HEK293 (cell line): Measurements from ENCODE around the gene JPH4.
A peak's percentile ranks its signal among the peaks of the same experiment; 100 is the strongest.

Experiments used
- GLIS1 ChIP-seq: fragments of 450-650 bp; formaldehyde crosslinking; IDR thresholded peaks from 2 replicates; pipeline ENCODE4 v1.5.1; 2016; ENCODE audit warnings: missing biosample characterization, missing genetic modification characterization
- HOXD13 ChIP-seq: sonication (generic); formaldehyde crosslinking; IDR thresholded peaks from 2 replicates; pipeline ENCODE4 v1.8.0; 2022; ENCODE audit warnings: missing genetic modification reagents, borderline replicate concordance
- KLF1 ChIP-seq: fragments of 450-650 bp; formaldehyde crosslinking; IDR thresholded peaks from 2 replicates; pipeline ENCODE4 v1.5.1; 2016; ENCODE audit warnings: missing biosample characterization, missing genetic modification characterization
- KLF7 ChIP-seq: fragments of 450-650 bp; formaldehyde crosslinking; IDR thresholded peaks from 2 replicates; pipeline ENCODE4 v1.5.1; 2016; ENCODE audit warnings: missing biosample characterization, missing genetic modification characterization, borderline replicate concordance
- SCRT1 ChIP-seq: fragments of 450-650 bp; formaldehyde crosslinking; IDR thresholded peaks from 2 replicates; pipeline ENCODE4 v1.5.1; 2016; ENCODE audit warnings: missing biosample characterization, missing genetic modification characterization, borderline replicate concordance
- SP2 ChIP-seq: fragments of 450-650 bp; formaldehyde crosslinking; IDR thresholded peaks from 2 replicates; pipeline ENCODE4 v1.5.1; 2016; ENCODE audit warnings: missing biosample characterization, missing genetic modification characterization
- SP3 ChIP-seq: fragments of 450-650 bp; formaldehyde crosslinking; IDR thresholded peaks from 2 replicates; pipeline ENCODE4 v1.5.1; 2016; ENCODE audit warnings: missing biosample characterization, missing genetic modification characterization
- YY2 ChIP-seq: fragments of 450-650 bp; formaldehyde crosslinking; IDR thresholded peaks from 2 replicates; pipeline ENCODE4 v1.5.1; 2016; ENCODE audit warnings: missing biosample characterization, missing genetic modification characterization
- ZBTB20 ChIP-seq: fragments of 450-650 bp; formaldehyde crosslinking; IDR thresholded peaks from 2 replicates; pipeline ENCODE4 v1.5.1; 2016; ENCODE audit warnings: missing biosample characterization, missing genetic modification characterization
- ZBTB8A ChIP-seq: fragments of 450-650 bp; formaldehyde crosslinking; IDR thresholded peaks from 2 replicates; pipeline ENCODE4 v1.5.1; 2016; ENCODE audit warnings: missing biosample characterization, missing genetic modification characterization
- ZEB2 ChIP-seq: fragments of 450-650 bp; formaldehyde crosslinking; IDR thresholded peaks from 2 replicates; pipeline ENCODE4 v1.5.1; 2016; ENCODE audit warnings: missing biosample characterization, missing genetic modification characterization
- ZFHX2 ChIP-seq: fragments of 450-650 bp; formaldehyde crosslinking; conservative IDR thresholded peaks from 2 replicates; pipeline ENCODE4 v1.5.1; 2016; ENCODE audit warnings: missing biosample characterization, missing genetic modification characterization
- ZIC2 ChIP-seq: fragments of 450-650 bp; formaldehyde crosslinking; IDR thresholded peaks from 2 replicates; pipeline ENCODE4 v1.5.1; 2016; ENCODE audit warnings: missing biosample characterization, missing genetic modification characterization
- ZNF223 ChIP-seq: fragments of 450-650 bp; formaldehyde crosslinking; IDR thresholded peaks from 2 replicates; pipeline ENCODE4 v1.5.1; 2016; ENCODE audit warnings: missing biosample characterization, missing genetic modification characterization
- ZNF24 ChIP-seq: fragments of 450-650 bp; formaldehyde crosslinking; IDR thresholded peaks from 2 replicates; pipeline ENCODE4 v1.5.1; 2016; ENCODE audit warnings: missing biosample characterization, missing genetic modification characterization
- ZNF248 ChIP-seq: fragments of 450-650 bp; formaldehyde crosslinking; IDR thresholded peaks from 2 replicates; pipeline ENCODE4 v1.5.1; 2017; ENCODE audit warnings: missing biosample characterization, missing genetic modification characterization
- ZNF311 ChIP-seq: fragments of 450-650 bp; formaldehyde crosslinking; IDR thresholded peaks from 2 replicates; pipeline ENCODE4 v1.5.1; 2017; ENCODE audit warnings: missing biosample characterization, missing genetic modification characterization, borderline replicate concordance
- ZNF37A ChIP-seq: fragments of 450-650 bp; IDR thresholded peaks from 2 replicates; pipeline ENCODE4 v1.5.1; 2018; ENCODE audit warnings: missing biosample characterization, missing genetic modification characterization
- ZNF555 ChIP-seq: fragments of 450-650 bp; formaldehyde crosslinking; conservative IDR thresholded peaks from 2 replicates; pipeline ENCODE4 v1.5.1; 2017; ENCODE audit warnings: missing biosample characterization, mild to moderate bottlenecking, missing genetic modification characterization, inconsistent platforms
- ZNF561 ChIP-seq: fragments of 450-650 bp; IDR thresholded peaks from 2 replicates; pipeline ENCODE4 v1.5.1; 2018; ENCODE audit warnings: missing biosample characterization, missing genetic modification characterization, borderline replicate concordance
- ZNF610 ChIP-seq: fragments of 450-650 bp; formaldehyde crosslinking; IDR thresholded peaks from 2 replicates; pipeline ENCODE4 v1.5.1; 2016; ENCODE audit warnings: missing biosample characterization, missing genetic modification characterization, borderline replicate concordance
- ZNF621 ChIP-seq: fragments of 450-650 bp; formaldehyde crosslinking; IDR thresholded peaks from 2 replicates; pipeline ENCODE4 v1.5.1; 2017; ENCODE audit warnings: missing biosample characterization, missing genetic modification characterization
- ZNF629 ChIP-seq: fragments of 450-650 bp; formaldehyde crosslinking; IDR thresholded peaks from 2 replicates; pipeline ENCODE4 v1.5.1; 2017; ENCODE audit warnings: missing biosample characterization, missing genetic modification characterization
- ZNF76 ChIP-seq: fragments of 450-650 bp; formaldehyde crosslinking; IDR thresholded peaks from 2 replicates; pipeline ENCODE4; 2016; ENCODE audit warnings: low read depth, missing biosample characterization, missing genetic modification characterization, borderline replicate concordance
- ZNF776 ChIP-seq: fragments of 450-650 bp; formaldehyde crosslinking; IDR thresholded peaks from 2 replicates; pipeline ENCODE4 v1.5.0; 2017; ENCODE audit warnings: missing biosample characterization, missing genetic modification characterization, borderline replicate concordance
- ZNF785 ChIP-seq: fragments of 450-650 bp; formaldehyde crosslinking; IDR thresholded peaks from 2 replicates; pipeline ENCODE4 v1.5.1; 2016; ENCODE audit warnings: missing biosample characterization, missing genetic modification characterization
- ZNF843 ChIP-seq: fragments of 450-650 bp; formaldehyde crosslinking; IDR thresholded peaks from 2 replicates; pipeline ENCODE4 v1.5.1; 2016; ENCODE audit warnings: missing biosample characterization, missing genetic modification characterization
- ZSCAN23 ChIP-seq: fragments of 450-650 bp; formaldehyde crosslinking; IDR thresholded peaks from 2 replicates; pipeline ENCODE4 v1.5.1; 2016; ENCODE audit warnings: missing biosample characterization, missing genetic modification characterization
- ZSCAN30 ChIP-seq: fragments of 450-650 bp; IDR thresholded peaks from 2 replicates; pipeline ENCODE4 v1.5.1; 2018; ENCODE audit warnings: missing biosample characterization, mild to moderate bottlenecking, missing genetic modification characterization, moderate library complexity
- TF ChIP-seq, protein P1 (sequence below): fragments of 450-650 bp; formaldehyde crosslinking; IDR thresholded peaks from 2 replicates; pipeline ENCODE4 v1.5.1; 2016; ENCODE audit warnings: missing biosample characterization, missing genetic modification characterization
- TF ChIP-seq, protein P2 (sequence below): fragments of 450-650 bp; formaldehyde crosslinking; IDR thresholded peaks from 2 replicates; pipeline ENCODE4 v1.5.1; 2016; ENCODE audit warnings: missing biosample characterization, missing genetic modification characterization
- TF ChIP-seq, protein P3 (sequence below): sonication (generic); formaldehyde crosslinking; IDR thresholded peaks from 2 replicates; pipeline ENCODE4 v1.8.1; 2022; ENCODE audit warnings: mild to moderate bottlenecking, moderate library complexity, missing genetic modification reagents
- TF ChIP-seq, protein P4 (sequence below): fragments of 450-650 bp; formaldehyde crosslinking; IDR thresholded peaks from 2 replicates; pipeline ENCODE4 v1.5.1; 2017; ENCODE audit warnings: missing biosample characterization, missing genetic modification characterization

The JPH4 gene

DNA sequence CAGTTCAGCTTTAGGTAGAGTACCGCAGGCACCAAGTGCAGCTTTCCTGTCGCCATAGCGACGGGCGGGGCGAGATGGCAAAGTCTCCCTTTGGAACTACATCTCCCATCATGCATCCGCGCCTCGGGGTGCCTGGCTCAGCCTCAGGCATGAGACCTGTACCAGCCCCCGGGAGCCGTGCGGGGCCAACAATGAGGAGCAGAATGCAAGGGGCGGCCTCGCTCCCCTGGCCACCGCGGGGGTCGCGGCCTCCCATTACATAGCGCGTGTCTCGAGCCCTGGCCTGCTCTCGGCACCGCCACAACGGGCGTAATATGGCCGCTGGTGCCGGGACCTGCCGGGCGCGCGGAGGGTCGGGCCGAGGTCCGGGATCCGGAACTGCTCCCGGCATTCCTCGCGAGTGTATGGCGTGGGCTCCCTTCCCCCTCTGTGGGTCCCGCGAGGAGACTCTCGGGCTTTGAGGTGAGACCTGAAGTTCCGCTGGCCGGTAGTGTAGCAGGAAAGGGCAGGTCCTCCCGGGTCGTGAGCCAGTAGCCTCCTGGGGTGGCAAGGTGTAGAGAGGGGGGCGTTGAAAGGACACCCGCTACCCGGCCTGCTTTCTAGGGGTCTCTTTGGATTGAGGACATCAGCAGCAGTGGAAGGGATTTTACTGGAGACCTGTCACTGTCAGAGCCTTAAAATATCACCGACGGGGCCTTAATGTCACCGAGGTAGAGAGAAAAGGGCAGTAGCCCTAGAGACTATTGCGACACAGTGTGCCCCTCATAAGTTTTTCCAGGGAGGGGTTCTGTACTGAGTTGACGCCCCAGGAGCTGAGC is 22.5 kb downstream of the JPH4 start, which contains the start of gene THTPA (continued):
- TF ChIP-seq, protein P1, sequence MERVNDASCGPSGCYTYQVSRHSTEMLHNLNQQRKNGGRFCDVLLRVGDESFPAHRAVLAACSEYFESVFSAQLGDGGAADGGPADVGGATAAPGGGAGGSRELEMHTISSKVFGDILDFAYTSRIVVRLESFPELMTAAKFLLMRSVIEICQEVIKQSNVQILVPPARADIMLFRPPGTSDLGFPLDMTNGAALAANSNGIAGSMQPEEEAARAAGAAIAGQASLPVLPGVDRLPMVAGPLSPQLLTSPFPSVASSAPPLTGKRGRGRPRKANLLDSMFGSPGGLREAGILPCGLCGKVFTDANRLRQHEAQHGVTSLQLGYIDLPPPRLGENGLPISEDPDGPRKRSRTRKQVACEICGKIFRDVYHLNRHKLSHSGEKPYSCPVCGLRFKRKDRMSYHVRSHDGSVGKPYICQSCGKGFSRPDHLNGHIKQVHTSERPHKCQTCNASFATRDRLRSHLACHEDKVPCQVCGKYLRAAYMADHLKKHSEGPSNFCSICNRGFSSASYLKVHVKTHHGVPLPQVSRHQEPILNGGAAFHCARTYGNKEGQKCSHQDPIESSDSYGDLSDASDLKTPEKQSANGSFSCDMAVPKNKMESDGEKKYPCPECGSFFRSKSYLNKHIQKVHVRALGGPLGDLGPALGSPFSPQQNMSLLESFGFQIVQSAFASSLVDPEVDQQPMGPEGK (tag by site-specific recombination): peak; percentile 82; the same call in 1 of the 2 replicates
- TF ChIP-seq ZNF223 (tag by site-specific recombination): no peak
- no peak for TF ChIP-seq ZNF555 (tag by site-specific recombination)
- TF ChIP-seq ZNF76 (tag by site-specific recombination): peak; percentile 99
- peak; percentile 98 for TF ChIP-seq ZBTB20 (tag by site-specific recombination)
- peak; percentile 94 for TF ChIP-seq ZEB2 (tag by site-specific recombination)
- TF ChIP-seq ZSCAN30 (tag by site-specific recombination): peak; percentile 93
- peak; percentile 79 for TF ChIP-seq SP3
- TF ChIP-seq GLIS1: peak; percentile 63
- TF ChIP-seq ZNF776 (tag by site-specific recombination): no peak
- TF ChIP-seq ZNF311 (tag by site-specific recombination): no peak
- TF ChIP-seq SCRT1: 0 out of 2 replicates have a peak, but pooled peaks have one; percentile 25
- TF ChIP-seq ZFHX2 (tag by site-specific recombination): 0 out of 2 replicates have a peak, but pooled peaks have one; percentile 28
- no peak for TF ChIP-seq ZNF248 (tag by site-specific recombination)
- TF ChIP-seq ZNF629 (tag by site-specific recombination): peak; percentile 62
- TF ChIP-seq HOXD13 (CRISPR knock-in tag): no peak
- TF ChIP-seq ZNF843 (tag by site-specific recombination): 0 out of 2 replicates have a peak, but pooled peaks have one; percentile 38
- TF ChIP-seq YY2 (tag by site-specific recombination): peak; percentile 86
- TF ChIP-seq ZNF561 (tag by site-specific recombination): peak; percentile 65; the same call in 1 of the 2 replicates
- TF ChIP-seq ZNF24 (tag by site-specific recombination): peak; percentile 74; the same call in 1 of the 2 replicates
- TF ChIP-seq KLF1: peak; percentile 40; the same call in 1 of the 2 replicates
- TF ChIP-seq, protein P2, sequence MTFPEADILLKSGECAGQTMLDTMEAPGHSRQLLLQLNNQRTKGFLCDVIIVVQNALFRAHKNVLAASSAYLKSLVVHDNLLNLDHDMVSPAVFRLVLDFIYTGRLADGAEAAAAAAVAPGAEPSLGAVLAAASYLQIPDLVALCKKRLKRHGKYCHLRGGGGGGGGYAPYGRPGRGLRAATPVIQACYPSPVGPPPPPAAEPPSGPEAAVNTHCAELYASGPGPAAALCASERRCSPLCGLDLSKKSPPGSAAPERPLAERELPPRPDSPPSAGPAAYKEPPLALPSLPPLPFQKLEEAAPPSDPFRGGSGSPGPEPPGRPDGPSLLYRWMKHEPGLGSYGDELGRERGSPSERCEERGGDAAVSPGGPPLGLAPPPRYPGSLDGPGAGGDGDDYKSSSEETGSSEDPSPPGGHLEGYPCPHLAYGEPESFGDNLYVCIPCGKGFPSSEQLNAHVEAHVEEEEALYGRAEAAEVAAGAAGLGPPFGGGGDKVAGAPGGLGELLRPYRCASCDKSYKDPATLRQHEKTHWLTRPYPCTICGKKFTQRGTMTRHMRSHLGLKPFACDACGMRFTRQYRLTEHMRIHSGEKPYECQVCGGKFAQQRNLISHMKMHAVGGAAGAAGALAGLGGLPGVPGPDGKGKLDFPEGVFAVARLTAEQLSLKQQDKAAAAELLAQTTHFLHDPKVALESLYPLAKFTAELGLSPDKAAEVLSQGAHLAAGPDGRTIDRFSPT (tag by site-specific recombination): no peak
- TF ChIP-seq, protein P3, sequence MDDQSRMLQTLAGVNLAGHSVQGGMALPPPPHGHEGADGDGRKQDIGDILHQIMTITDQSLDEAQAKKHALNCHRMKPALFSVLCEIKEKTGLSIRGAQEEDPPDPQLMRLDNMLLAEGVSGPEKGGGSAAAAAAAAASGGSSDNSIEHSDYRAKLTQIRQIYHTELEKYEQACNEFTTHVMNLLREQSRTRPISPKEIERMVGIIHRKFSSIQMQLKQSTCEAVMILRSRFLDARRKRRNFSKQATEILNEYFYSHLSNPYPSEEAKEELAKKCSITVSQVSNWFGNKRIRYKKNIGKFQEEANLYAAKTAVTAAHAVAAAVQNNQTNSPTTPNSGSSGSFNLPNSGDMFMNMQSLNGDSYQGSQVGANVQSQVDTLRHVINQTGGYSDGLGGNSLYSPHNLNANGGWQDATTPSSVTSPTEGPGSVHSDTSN: 0 out of 2 replicates have a peak, but pooled peaks have one; percentile 55
- TF ChIP-seq SP2: peak; percentile 61
- TF ChIP-seq, protein P4, sequence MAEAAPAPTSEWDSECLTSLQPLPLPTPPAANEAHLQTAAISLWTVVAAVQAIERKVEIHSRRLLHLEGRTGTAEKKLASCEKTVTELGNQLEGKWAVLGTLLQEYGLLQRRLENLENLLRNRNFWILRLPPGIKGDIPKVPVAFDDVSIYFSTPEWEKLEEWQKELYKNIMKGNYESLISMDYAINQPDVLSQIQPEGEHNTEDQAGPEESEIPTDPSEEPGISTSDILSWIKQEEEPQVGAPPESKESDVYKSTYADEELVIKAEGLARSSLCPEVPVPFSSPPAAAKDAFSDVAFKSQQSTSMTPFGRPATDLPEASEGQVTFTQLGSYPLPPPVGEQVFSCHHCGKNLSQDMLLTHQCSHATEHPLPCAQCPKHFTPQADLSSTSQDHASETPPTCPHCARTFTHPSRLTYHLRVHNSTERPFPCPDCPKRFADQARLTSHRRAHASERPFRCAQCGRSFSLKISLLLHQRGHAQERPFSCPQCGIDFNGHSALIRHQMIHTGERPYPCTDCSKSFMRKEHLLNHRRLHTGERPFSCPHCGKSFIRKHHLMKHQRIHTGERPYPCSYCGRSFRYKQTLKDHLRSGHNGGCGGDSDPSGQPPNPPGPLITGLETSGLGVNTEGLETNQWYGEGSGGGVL (tag by site-specific recombination): peak; percentile 41; the same call in 1 of the 2 replicates
- no peak for TF ChIP-seq ZNF37A (tag by site-specific recombination)
- TF ChIP-seq ZSCAN23 (tag by site-specific recombination): 0 out of 2 replicates have a peak, but pooled peaks have one; percentile 66
- TF ChIP-seq ZNF610 (tag by site-specific recombination): peak; percentile 67
- TF ChIP-seq ZNF621 (tag by site-specific recombination): no peak
- peak; percentile 54; the same call in 1 of the 2 replicates for TF ChIP-seq ZNF785 (tag by site-specific recombination)
- TF ChIP-seq ZBTB8A (tag by site-specific recombination): peak; percentile 97
- peak; percentile 87 for TF ChIP-seq ZIC2 (tag by site-specific recombination)
- TF ChIP-seq KLF7 (tag by site-specific recombination): peak; percentile 42; the same call in 1 of the 2 replicates
